ENCODE data around the gene FAHD1.

FAHD1 gene

GRCh38 chr16:1859650-1860049, 32.6 kb downstream of the FAHD1 start:
- Histone ChIP-seq H3K36me3 (ENCODE audit: control insufficient read depth in 2 of 2, insufficient read depth in 1 of 2, low read length in 2 of 2) (no peaks in the 10 kb centered on the region), H3K4me1 (ENCODE audit: control insufficient read depth, insufficient read depth, low read length) (no peaks in the 10 kb centered on the region; the same call in 1 of the 2 replicates), H3K27ac (ENCODE audit: extremely low read depth, low read depth, low read length) (no peak overlapping the region), H3K9me3 (ENCODE audit: control insufficient read depth, insufficient read depth, low read depth, low read length) (no peaks in the 10 kb centered on the region), H3K4me3 (ENCODE audit: low read depth, low read length) (no peak overlapping the region)
- ChIA-PET POLR2A (interaction anchor here (1.4 to 1.6 kb wide), 2 partner anchors 101 to 295 kb away, joined by 3 to 6 read pairs; partner anchors contain the start of gene TRAF7), CTCF (interaction anchor here (0.6 to 1.9 kb wide), 3 partner anchors 49 to 73 kb away, joined by 3 to 9 read pairs (median 4); no protein-coding TSS in a partner anchor)
- TF ChIP-seq ZBTB8A (tag by site-specific recombination; IDR thresholded peaks at IDR 0.05), result peak; percentile 80
- TF ChIP-seq ZNF362 (tag by site-specific recombination; IDR thresholded peaks at IDR 0.05), result no peak
- TF ChIP-seq, protein P1, sequence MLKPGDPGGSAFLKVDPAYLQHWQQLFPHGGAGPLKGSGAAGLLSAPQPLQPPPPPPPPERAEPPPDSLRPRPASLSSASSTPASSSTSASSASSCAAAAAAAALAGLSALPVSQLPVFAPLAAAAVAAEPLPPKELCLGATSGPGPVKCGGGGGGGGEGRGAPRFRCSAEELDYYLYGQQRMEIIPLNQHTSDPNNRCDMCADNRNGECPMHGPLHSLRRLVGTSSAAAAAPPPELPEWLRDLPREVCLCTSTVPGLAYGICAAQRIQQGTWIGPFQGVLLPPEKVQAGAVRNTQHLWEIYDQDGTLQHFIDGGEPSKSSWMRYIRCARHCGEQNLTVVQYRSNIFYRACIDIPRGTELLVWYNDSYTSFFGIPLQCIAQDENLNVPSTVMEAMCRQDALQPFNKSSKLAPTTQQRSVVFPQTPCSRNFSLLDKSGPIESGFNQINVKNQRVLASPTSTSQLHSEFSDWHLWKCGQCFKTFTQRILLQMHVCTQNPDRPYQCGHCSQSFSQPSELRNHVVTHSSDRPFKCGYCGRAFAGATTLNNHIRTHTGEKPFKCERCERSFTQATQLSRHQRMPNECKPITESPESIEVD (tag by site-specific recombination; IDR thresholded peaks at IDR 0.05), result no peak
- TF ChIP-seq EGR2 (tag by site-specific recombination; IDR thresholded peaks at IDR 0.05; ENCODE audit: low read depth), result no peak
- no peak for TF ChIP-seq ZNF18 (tag by site-specific recombination; IDR thresholded peaks at IDR 0.05)
- no peak for TF ChIP-seq ZFHX2 (tag by site-specific recombination; conservative IDR thresholded peaks at IDR 0.05)
- no peak for TF ChIP-seq ZNF133 (tag by site-specific recombination; IDR thresholded peaks at IDR 0.05)
- TF ChIP-seq ZNF324 (tag by site-specific recombination; IDR thresholded peaks at IDR 0.05), result no peak
- 0 out of 2 replicates have a peak, but pooled peaks have one; percentile 59 for TF ChIP-seq ZNF10 (tag by site-specific recombination; IDR thresholded peaks at IDR 0.05)
- no peak for TF ChIP-seq ZNF791 (tag by site-specific recombination; IDR thresholded peaks at IDR 0.05)
- TF ChIP-seq, protein P2, sequence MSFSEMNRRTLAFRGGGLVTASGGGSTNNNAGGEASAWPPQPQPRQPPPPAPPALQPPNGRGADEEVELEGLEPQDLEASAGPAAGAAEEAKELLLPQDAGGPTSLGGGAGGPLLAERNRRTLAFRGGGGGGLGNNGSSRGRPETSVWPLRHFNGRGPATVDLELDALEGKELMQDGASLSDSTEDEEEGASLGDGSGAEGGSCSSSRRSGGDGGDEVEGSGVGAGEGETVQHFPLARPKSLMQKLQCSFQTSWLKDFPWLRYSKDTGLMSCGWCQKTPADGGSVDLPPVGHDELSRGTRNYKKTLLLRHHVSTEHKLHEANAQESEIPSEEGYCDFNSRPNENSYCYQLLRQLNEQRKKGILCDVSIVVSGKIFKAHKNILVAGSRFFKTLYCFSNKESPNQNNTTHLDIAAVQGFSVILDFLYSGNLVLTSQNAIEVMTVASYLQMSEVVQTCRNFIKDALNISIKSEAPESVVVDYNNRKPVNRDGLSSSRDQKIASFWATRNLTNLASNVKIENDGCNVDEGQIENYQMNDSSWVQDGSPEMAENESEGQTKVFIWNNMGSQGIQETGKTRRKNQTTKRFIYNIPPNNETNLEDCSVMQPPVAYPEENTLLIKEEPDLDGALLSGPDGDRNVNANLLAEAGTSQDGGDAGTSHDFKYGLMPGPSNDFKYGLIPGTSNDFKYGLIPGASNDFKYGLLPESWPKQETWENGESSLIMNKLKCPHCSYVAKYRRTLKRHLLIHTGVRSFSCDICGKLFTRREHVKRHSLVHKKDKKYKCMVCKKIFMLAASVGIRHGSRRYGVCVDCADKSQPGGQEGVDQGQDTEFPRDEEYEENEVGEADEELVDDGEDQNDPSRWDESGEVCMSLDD (tag by site-specific recombination; IDR thresholded peaks at IDR 0.05), result no peak
- TF ChIP-seq ZNF335 (tag by site-specific recombination; conservative IDR thresholded peaks at IDR 0.05), result no peak
- no peak for TF ChIP-seq ZNF473 (tag by site-specific recombination; IDR thresholded peaks at IDR 0.05)
- TF ChIP-seq KLF9 (tag by site-specific recombination; IDR thresholded peaks at IDR 0.05; ENCODE audit: low read depth), result 0 out of 2 replicates have a peak, but pooled peaks have one; percentile 20
- TF ChIP-seq ZNF76 (tag by site-specific recombination; IDR thresholded peaks at IDR 0.05; ENCODE audit: borderline replicate concordance, low read depth), result no peak
- no peak for TF ChIP-seq ZNF692 (tag by site-specific recombination; IDR thresholded peaks at IDR 0.05)
- TF ChIP-seq ZNF169 (tag by site-specific recombination; IDR thresholded peaks at IDR 0.05), result no peak
- TF ChIP-seq, protein P3, sequence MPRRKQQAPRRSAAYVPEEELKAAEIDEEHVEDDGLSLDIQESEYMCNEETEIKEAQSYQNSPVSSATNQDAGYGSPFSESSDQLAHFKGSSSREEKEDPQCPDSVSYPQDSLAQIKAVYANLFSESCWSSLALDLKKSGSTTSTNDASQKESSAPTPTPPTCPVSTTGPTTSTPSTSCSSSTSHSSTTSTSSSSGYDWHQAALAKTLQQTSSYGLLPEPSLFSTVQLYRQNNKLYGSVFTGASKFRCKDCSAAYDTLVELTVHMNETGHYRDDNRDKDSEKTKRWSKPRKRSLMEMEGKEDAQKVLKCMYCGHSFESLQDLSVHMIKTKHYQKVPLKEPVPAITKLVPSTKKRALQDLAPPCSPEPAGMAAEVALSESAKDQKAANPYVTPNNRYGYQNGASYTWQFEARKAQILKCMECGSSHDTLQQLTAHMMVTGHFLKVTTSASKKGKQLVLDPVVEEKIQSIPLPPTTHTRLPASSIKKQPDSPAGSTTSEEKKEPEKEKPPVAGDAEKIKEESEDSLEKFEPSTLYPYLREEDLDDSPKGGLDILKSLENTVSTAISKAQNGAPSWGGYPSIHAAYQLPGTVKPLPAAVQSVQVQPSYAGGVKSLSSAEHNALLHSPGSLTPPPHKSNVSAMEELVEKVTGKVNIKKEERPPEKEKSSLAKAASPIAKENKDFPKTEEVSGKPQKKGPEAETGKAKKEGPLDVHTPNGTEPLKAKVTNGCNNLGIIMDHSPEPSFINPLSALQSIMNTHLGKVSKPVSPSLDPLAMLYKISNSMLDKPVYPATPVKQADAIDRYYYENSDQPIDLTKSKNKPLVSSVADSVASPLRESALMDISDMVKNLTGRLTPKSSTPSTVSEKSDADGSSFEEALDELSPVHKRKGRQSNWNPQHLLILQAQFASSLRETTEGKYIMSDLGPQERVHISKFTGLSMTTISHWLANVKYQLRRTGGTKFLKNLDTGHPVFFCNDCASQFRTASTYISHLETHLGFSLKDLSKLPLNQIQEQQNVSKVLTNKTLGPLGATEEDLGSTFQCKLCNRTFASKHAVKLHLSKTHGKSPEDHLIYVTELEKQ (tag by site-specific recombination; IDR thresholded peaks at IDR 0.05; ENCODE audit: borderline replicate concordance), result no peak
- no peak for TF ChIP-seq ZNF529 (tag by site-specific recombination; IDR thresholded peaks at IDR 0.05; ENCODE audit: insufficient replicate concordance)
- no peak for TF ChIP-seq ZNF513 (tag by site-specific recombination; IDR thresholded peaks at IDR 0.05)
